GM23338 (cell line): ENCODE results near the gene PRRC2A. TPM values are rescaled to one million over a fixed set of nuclear protein-coding genes. Genes with fewer than 3 reads are reported as not detected.

Experiments used
- ATAC-seq: fragments of 200-7000 bp; cut with Tn5 transposase; 3 replicates; pipeline ENCODE4 v1.9.1; 2020
- DNase-seq: peaks from one replicate; pipeline ENCODE4 v3.0.0-alpha.2; 2015; ENCODE audit warnings: low spot score
- H2AFZ ChIP-seq: fragments of 200-600 bp; sonication (generic); 2 replicates; pipeline ENCODE4 v1.8.0; 2016; ENCODE audit warnings: antibody characterized with exemption, mild to moderate bottlenecking, moderate library complexity
- H3F3A ChIP-seq: fragments of 200-600 bp; sonication (generic); replicated peaks from 2 replicates; pipeline ENCODE4 v1.8.0; 2017; ENCODE audit warnings: antibody characterized with exemption, mixed run types, low read depth
- H3K27ac ChIP-seq: fragments of 200-600 bp; sonication (generic); 2 replicates; pipeline ENCODE4 v1.6.1; 2016; ENCODE audit warnings: low read depth
- H3K27me3 ChIP-seq: fragments of 200-600 bp; sonication (generic); 2 replicates; pipeline ENCODE4 v1.8.0; 2016; ENCODE audit warnings: mild to moderate bottlenecking, mixed run types, moderate library complexity; ENCODE audit not compliant: insufficient read depth
- H3K36me3 ChIP-seq: fragments of 200-600 bp; sonication (generic); 2 replicates; pipeline ENCODE4 v1.8.0; 2016; ENCODE audit warnings: mild to moderate bottlenecking; ENCODE audit not compliant: insufficient read depth
- H3K4me1 ChIP-seq: fragments of 200-600 bp; sonication (generic); 2 replicates; pipeline ENCODE4 v1.8.0; 2016; ENCODE audit warnings: mild to moderate bottlenecking, moderate library complexity; ENCODE audit not compliant: insufficient read depth
- H3K4me2 ChIP-seq: fragments of 200-600 bp; sonication (generic); 2 replicates; pipeline ENCODE4 v1.7.1; 2017; ENCODE audit warnings: mixed run types
- H3K4me3 ChIP-seq: fragments of 200-600 bp; sonication (generic); 2 replicates; pipeline ENCODE4 v1.6.1; 2016; ENCODE audit warnings: mixed run types
- H3K79me2 ChIP-seq: fragments of 200-600 bp; sonication (generic); replicated peaks from 2 replicates; pipeline ENCODE4 v1.8.0; 2017; ENCODE audit warnings: mild to moderate bottlenecking; ENCODE audit not compliant: insufficient read depth
- H3K9me2 ChIP-seq: fragments of 200-600 bp; sonication (generic); 2 replicates; pipeline ENCODE4 v1.8.0; 2017; ENCODE audit not compliant: insufficient read depth
- H4K20me1 ChIP-seq: fragments of 200-600 bp; sonication (generic); replicated peaks from 2 replicates; pipeline ENCODE4 v1.8.0; 2017; ENCODE audit warnings: mild to moderate bottlenecking; ENCODE audit not compliant: insufficient read depth
- H3K27ac Mint-ChIP-seq: 2 replicates; pipeline ENCODE4 v1.8.0; 2020; ENCODE audit warnings: inconsistent platforms, mild to moderate bottlenecking, moderate library complexity, mixed read lengths
- H3K27me3 Mint-ChIP-seq: 3 replicates; pipeline ENCODE4 v1.8.0; 2022; ENCODE audit warnings: low read depth, mild to moderate bottlenecking, moderate library complexity, mixed read lengths, inconsistent platforms; ENCODE audit not compliant: insufficient read depth, poor library complexity
- H3K36me3 Mint-ChIP-seq: 3 replicates; pipeline ENCODE4 v1.8.0; 2021; ENCODE audit warnings: low read depth, mild to moderate bottlenecking, inconsistent platforms, moderate library complexity, mixed read lengths
- H3K4me1 Mint-ChIP-seq: 3 replicates; pipeline ENCODE4 v1.8.0; 2020; ENCODE audit warnings: mild to moderate bottlenecking, inconsistent platforms, mixed read lengths
- H3K4me3 Mint-ChIP-seq: 3 replicates; pipeline ENCODE4 v1.8.0; 2021; ENCODE audit warnings: moderate library complexity, mild to moderate bottlenecking, inconsistent platforms, mixed read lengths
- H3K9me3 Mint-ChIP-seq: 3 replicates; pipeline ENCODE4 v1.8.0; 2020; ENCODE audit warnings: moderate library complexity, mild to moderate bottlenecking, inconsistent platforms, mixed read lengths
- CREB1 ChIP-seq: fragments of 250-450 bp; sonication (Bioruptor Pico); IDR thresholded peaks from 2 replicates; pipeline ENCODE4 v1.5.0; 2020; ENCODE audit warnings: low read depth, mild to moderate bottlenecking, moderate library complexity
- EZH2 ChIP-seq: fragments of 200-600 bp; sonication (generic); IDR thresholded peaks from one replicate; pipeline ENCODE4 v1.8.0; 2017; ENCODE audit warnings: antibody characterized with exemption, mild to moderate bottlenecking, low read depth; ENCODE audit not compliant: unreplicated experiment
- JUNB ChIP-seq: IDR thresholded peaks from one replicate; pipeline ENCODE4 v1.6.1; 2016; ENCODE audit warnings: antibody characterized with exemption; ENCODE audit not compliant: unreplicated experiment
- STAT1 ChIP-seq: IDR thresholded peaks from one replicate; pipeline ENCODE4 v1.6.1; 2016; ENCODE audit warnings: antibody characterized with exemption; ENCODE audit not compliant: unreplicated experiment
- ZNF331 ChIP-seq: fragments of 250-450 bp; sonication (Bioruptor Pico); IDR thresholded peaks from 2 replicates; pipeline ENCODE4 v1.5.0; 2020; ENCODE audit warnings: low read depth, mild to moderate bottlenecking, moderate library complexity
- polyA plus RNA-seq: library from polyadenylated mRNA; unstranded; fragments of >200 nt; fragmentation: Nextera tagmentation; extraction: Ambion mirVana; gene quantifications from 2 replicates; pipeline ENCODE4 v1.2.1, GENCODE V29; 2016
- total RNA-seq: library from RNA; depleted of rRNA; stranded (reverse); fragments of >200 nt; shearing (Covaris generic); gene quantifications from 2 replicates; pipeline ENCODE4 v1.2.3, GENCODE V29; 2014
- TF ChIP-seq, protein P1 (sequence below): fragments of 250-450 bp; sonication (Bioruptor Pico); IDR thresholded peaks from 2 replicates; pipeline ENCODE4 v1.5.0; 2020; ENCODE audit warnings: mild to moderate bottlenecking, moderate library complexity
- TF ChIP-seq, protein P2 (sequence below): IDR thresholded peaks from one replicate; pipeline ENCODE4 v1.6.1; 2018; ENCODE audit warnings: antibody characterized with exemption; ENCODE audit not compliant: unreplicated experiment

The PRRC2A gene
- total and polyA plus RNA-seq, 2 experiments from 2014 or later: 213 to 273 TPM

DNA sequence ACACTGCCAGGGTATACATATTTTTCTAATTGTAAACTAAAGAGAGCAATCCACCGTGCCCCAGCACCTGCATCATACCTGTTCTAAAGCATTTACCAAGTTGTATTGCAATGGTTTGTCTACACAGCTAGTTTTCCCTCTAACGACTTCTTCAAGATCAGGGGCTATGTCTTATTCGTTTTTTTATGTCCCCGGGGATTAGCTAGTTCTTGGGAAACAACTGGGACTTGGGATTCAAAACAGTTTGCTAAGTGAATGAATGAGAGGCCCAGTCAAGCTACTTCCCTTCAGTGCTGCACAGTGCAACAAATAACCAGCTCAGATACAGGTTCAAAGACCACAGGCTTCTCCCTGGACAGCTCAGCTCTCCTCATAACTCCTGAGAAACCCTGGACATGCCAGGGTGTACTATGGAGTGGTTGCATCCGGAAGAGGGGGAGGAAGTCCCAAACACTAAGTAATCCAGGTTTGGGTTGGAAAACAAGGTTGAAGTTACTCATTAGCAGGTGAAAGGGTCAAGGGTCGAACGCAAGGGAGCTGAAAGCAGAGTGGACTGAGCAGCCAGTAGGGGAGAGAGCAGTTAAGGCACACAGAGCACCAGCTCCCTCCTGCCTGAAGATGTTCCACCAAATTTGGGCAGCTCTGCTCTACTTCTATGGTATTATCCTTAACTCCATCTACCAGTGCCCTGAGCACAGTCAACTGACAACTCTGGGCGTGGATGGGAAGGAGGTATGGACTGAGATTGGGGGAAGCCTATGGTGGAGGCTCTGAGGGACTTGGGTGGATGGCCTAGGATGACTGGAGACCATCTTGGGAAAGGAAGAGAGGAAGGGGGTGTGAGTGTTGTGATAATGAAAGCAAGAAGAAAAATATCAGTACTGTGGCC lies 35.1 kb downstream of the PRRC2A start, which contains the start of gene APOM (continued):
- TF ChIP-seq, protein P1, sequence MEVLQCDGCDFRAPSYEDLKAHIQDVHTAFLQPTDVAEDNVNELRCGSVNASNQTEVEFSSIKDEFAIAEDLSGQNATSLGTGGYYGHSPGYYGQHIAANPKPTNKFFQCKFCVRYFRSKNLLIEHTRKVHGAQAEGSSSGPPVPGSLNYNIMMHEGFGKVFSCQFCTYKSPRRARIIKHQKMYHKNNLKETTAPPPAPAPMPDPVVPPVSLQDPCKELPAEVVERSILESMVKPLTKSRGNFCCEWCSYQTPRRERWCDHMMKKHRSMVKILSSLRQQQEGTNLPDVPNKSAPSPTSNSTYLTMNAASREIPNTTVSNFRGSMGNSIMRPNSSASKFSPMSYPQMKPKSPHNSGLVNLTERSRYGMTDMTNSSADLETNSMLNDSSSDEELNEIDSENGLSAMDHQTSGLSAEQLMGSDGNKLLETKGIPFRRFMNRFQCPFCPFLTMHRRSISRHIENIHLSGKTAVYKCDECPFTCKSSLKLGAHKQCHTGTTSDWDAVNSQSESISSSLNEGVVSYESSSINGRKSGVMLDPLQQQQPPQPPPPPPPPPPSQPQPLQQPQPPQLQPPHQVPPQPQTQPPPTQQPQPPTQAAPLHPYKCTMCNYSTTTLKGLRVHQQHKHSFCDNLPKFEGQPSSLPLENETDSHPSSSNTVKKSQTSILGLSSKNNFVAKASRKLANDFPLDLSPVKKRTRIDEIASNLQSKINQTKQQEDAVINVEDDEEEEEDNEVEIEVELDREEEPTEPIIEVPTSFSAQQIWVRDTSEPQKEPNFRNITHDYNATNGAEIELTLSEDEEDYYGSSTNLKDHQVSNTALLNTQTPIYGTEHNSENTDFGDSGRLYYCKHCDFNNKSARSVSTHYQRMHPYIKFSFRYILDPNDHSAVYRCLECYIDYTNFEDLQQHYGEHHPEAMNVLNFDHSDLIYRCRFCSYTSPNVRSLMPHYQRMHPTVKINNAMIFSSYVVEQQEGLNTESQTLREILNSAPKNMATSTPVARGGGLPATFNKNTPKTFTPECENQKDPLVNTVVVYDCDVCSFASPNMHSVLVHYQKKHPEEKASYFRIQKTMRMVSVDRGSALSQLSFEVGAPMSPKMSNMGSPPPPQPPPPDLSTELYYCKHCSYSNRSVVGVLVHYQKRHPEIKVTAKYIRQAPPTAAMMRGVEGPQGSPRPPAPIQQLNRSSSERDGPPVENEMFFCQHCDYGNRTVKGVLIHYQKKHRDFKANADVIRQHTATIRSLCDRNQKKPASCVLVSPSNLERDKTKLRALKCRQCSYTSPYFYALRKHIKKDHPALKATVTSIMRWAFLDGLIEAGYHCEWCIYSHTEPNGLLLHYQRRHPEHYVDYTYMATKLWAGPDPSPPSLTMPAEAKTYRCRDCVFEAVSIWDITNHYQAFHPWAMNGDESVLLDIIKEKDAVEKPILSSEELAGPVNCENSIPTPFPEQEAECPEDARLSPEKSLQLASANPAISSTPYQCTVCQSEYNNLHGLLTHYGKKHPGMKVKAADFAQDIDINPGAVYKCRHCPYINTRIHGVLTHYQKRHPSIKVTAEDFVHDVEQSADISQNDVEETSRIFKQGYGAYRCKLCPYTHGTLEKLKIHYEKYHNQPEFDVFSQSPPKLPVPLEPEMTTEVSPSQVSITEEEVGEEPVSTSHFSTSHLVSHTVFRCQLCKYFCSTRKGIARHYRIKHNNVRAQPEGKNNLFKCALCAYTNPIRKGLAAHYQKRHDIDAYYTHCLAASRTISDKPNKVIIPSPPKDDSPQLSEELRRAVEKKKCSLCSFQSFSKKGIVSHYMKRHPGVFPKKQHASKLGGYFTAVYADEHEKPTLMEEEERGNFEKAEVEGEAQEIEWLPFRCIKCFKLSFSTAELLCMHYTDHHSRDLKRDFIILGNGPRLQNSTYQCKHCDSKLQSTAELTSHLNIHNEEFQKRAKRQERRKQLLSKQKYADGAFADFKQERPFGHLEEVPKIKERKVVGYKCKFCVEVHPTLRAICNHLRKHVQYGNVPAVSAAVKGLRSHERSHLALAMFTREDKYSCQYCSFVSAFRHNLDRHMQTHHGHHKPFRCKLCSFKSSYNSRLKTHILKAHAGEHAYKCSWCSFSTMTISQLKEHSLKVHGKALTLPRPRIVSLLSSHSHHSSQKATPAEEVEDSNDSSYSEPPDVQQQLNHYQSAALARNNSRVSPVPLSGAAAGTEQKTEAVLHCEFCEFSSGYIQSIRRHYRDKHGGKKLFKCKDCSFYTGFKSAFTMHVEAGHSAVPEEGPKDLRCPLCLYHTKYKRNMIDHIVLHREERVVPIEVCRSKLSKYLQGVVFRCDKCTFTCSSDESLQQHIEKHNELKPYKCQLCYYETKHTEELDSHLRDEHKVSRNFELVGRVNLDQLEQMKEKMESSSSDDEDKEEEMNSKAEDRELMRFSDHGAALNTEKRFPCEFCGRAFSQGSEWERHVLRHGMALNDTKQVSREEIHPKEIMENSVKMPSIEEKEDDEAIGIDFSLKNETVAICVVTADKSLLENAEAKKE (CRISPR knock-in tag): no peak
- TF ChIP-seq ZNF331 (CRISPR knock-in tag): no peak

DNA sequence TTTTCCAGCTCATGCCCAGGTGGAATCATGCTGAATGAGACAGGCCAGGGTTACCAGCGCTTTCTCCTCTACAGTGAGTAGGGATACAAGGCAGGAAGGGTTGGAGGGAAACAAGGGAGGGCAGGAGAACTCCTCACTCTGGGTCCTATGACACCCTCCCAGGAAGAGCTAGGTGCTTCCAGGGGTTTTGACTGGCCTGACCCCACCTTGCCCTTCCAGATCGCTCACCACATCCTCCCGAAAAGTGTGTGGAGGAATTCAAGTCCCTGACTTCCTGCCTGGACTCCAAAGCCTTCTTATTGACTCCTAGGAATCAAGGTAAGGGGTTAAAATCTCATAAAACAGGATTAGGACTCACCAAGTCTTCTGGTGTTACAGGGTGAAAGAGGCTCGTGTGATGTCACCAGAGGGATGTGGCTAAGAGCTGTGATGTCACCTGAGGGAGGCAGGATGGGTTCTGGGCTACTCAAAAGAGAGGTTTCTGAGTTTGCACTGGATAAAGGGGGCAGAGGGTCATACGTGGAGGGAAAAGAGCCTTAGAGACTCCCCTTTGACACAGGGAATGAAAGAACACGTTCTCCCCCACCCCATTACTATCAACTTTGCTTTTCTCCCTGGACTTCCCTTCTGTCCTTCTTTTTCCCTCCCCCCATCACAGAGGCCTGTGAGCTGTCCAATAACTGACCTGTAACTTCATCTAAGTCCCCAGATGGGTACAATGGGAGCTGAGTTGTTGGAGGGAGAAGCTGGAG lies 37.1 kb downstream of the PRRC2A start:
- Histone ChIP-seq H3K4me2 (no peak overlapping the region), H3K27me3 (no peaks in the 10 kb centered on the region), H3K36me3 (peaks cover 4% of the 10 kb centered on the region; the same call in 1 of the 2 replicates), H4K20me1 (no peaks in the 10 kb centered on the region; the same call in 1 of the 2 replicates), H3K4me1 (peaks cover 13% of the 10 kb centered on the region), H3K79me2 (peaks cover 25% of the 10 kb centered on the region), H3F3A (peaks cover 19% of the 10 kb centered on the region), H2AFZ (no peak overlapping the region), H3K27ac (no peak overlapping the region), H3K4me3 (no peak overlapping the region), H3K9me2 (no peaks in the 10 kb centered on the region)
- Mint-ChIP-seq H3K4me3 (peak overlapping the region; percentile 9; the same call in 1 of the 3 replicates), H3K36me3 (peaks cover 28% of the 10 kb centered on the region), H3K27ac (peak overlapping the region; percentile 80; the same call in 1 of the 2 replicates), H3K27me3 (peaks cover 24% of the 10 kb centered on the region), H3K4me1 (peaks cover 33% of the 10 kb centered on the region; the same call in 2 of the 3 replicates), H3K9me3 (no peaks in the 10 kb centered on the region)
- ATAC-seq (no peak), DNase-seq (no peak)
- TF ChIP-seq EZH2 (no peak), CREB1 (CRISPR knock-in tag) (0 out of 2 replicates have a peak, but pooled peaks have one; percentile 13), STAT1 (no peak), JUNB (no peak)
- TF ChIP-seq, protein P2, sequence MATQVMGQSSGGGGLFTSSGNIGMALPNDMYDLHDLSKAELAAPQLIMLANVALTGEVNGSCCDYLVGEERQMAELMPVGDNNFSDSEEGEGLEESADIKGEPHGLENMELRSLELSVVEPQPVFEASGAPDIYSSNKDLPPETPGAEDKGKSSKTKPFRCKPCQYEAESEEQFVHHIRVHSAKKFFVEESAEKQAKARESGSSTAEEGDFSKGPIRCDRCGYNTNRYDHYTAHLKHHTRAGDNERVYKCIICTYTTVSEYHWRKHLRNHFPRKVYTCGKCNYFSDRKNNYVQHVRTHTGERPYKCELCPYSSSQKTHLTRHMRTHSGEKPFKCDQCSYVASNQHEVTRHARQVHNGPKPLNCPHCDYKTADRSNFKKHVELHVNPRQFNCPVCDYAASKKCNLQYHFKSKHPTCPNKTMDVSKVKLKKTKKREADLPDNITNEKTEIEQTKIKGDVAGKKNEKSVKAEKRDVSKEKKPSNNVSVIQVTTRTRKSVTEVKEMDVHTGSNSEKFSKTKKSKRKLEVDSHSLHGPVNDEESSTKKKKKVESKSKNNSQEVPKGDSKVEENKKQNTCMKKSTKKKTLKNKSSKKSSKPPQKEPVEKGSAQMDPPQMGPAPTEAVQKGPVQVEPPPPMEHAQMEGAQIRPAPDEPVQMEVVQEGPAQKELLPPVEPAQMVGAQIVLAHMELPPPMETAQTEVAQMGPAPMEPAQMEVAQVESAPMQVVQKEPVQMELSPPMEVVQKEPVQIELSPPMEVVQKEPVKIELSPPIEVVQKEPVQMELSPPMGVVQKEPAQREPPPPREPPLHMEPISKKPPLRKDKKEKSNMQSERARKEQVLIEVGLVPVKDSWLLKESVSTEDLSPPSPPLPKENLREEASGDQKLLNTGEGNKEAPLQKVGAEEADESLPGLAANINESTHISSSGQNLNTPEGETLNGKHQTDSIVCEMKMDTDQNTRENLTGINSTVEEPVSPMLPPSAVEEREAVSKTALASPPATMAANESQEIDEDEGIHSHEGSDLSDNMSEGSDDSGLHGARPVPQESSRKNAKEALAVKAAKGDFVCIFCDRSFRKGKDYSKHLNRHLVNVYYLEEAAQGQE: no peak
